Measurements from ENCODE around the gene NT5DC1.
"Not testable (repeated sequence)": the region's sequence is repeated elsewhere in the genome, so short reads cannot be mapped to it uniquely, and the experiment has no call there.

The NT5DC1 gene

DNA sequence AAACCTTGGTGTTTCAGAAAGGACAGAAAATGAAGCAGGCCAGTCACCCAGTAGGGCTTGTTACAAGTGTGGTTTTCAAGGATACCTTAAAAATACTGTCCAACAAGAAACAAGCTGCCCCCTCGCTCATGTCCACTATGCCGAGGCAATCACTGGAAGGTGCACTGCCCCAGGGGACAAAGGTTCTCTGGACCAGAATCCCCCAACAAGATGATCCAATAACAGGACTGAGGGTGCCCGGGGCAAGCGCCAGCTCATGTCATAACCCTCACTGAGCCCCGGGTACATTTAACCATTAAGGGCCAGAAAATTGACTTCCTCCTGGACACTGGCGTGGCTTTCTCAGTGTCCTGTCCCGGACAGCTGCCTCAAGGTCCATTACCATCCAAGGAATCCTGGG lies 6.6 kb upstream of the NT5DC1 start:
- no peak for DNase-seq

DNA sequence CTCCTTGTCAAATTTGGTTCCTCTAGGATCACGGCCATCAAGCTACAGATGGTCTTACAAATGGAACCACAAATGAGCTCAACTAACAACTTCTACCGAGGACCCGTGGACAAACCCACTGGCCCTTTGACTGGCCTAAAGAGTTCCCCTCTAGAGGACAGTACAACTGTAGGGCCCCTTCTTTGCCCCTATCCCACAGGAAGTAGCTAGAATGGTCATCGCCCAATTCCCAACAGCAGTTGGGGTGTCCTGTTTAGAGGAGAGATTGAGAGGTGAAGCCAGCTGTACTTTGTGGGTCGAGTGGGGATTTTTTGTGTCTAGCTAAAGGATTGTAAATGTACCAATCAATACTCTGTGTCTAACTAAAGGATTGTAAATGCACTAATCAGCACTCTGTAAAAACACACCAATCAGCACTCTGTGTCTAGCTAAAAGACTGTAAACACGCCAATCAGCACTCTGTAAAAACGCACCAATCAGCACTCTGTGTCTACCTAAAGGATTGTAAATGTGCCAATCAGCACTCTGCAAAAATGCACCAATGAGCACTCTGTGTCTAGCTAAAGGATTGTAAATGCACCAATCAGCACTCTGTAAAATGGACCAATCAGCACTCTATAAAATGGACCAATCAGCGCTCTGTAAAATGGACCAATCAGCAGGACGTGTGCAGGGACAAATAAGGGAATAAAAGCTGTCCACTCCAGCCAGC lies 4.4 kb upstream of the NT5DC1 start:
- DNase-seq, result not testable (repeated sequence)

DNA sequence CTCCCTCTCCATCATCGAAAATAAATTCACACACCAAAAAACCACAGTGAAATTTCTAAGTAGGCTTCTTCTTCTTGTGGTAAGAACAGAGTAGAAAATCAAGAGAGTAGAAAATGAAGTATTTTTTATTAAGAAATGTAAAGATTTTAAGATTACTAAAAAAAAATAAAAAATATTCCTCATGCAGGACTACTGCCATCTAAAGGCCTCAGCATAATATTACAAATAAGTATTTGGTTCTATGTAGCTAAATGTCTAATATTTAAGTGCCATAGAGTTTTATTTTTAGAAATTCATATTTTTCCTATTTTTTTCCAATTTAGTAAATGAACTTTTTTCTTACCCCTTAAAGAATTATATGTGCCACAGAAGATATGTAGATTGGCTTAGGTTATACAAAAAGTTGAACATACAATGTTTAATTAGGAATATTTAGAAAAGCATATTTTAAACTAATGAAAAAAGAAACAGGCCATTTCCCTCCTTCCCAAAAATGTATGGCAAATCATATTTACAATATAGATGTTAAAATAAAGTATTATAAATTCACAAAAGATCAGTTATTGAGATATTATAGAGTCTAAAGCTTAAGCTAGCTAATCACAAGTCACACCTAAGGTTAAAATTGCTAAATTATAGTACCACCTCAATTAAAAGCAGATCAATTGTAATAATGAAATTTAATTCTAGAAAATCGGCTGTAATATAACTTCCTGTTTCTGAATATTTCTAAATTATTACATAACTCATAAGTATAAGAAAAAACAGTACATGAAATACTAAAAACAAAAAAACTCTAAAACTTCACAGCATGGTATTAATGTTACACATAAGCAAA lies 3.5 kb upstream of the NT5DC1 start:
- no peak for DNase-seq

DNA sequence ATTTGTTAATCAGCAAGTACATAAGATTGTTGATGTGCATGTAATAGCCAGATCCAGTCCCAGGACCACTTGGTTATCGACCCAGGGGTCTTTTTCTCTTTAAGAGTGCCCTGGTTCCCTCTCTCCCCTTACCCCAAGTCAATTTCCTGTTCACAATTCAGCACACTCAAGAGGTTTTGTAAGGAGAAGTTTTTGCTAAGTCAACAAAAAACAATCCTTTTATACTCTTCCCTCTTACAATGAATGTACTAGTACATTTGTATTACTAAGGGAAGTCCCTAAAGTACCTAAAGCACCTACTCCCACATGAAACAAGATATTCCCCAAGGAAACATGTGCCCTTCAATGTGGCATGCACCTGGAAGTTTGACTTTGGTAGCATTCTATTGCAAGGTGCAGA lies 1.6 kb upstream of the NT5DC1 start:
- DNase-seq, result no peak

- no peak for DNase-seq
These were observed 657 bp downstream of the NT5DC1 start for GRCh38 chr6:116101302-116101718.

GRCh38 chr6:116101790-116102189 lies 1.1 kb downstream of the NT5DC1 start:
- no peak for DNase-seq

- DNase-seq, result no peak
These were observed 2.2 kb downstream of the NT5DC1 start for GRCh38 chr6:116102873-116103272.

- DNase-seq, result no peak
These were observed 4.0 kb downstream of the NT5DC1 start for GRCh38 chr6:116104636-116105035.

GRCh38 chr6:116105247-116105646 lies 4.6 kb downstream of the NT5DC1 start:
- DNase-seq, result no peak

GRCh38 chr6:116106146-116106545 lies 5.5 kb downstream of the NT5DC1 start:
- DNase-seq, result no peak

- DNase-seq, result no peak
These were observed 8.2 kb downstream of the NT5DC1 start for GRCh38 chr6:116108836-116109235.

DNA sequence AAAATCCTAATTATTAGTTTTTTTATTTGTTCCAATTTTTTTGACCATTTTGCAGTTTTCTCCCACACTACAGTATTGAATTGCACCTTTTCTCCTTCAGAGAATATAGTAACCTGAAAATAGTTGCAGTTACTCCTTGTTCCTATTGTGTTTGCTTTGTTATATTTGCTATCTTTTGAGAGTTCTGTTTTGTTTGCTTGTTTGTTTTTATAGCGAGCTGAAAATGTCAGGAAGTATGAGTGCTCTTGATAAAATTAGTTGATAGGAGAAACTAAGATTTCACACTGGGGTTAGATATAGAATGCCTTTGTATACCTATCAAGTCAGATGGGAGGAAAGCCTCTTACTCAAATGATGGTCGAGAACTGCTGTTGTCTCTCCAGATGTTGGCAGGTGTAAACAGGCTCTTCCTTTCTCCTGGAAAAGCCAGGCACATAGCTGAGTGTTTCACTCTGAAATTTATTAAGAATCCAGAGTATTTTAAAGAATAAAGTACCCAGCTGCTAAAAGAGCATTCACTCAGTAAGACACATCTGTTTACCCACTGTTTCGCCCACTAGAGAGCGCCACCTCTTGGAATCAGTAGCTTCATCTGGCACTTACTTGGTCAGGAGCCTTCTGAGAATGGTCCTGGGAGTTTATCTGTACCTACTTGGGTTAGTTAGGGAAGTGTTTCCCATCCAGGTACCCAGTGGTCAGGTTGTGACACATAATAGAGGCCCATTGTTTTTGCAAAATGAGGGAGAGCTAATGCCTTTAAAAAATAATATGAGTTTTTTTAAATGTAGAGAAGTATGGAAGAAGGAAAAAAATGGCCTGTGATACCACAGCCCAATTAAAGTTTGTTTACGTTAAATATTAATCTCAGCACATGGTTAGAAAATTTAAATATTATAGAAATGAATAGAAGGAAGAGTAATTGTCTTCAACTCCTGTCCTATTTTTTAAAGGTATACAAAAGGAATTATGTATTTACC lies 11.2 kb downstream of the NT5DC1 start:
- DNase-seq, result no peak

DNA sequence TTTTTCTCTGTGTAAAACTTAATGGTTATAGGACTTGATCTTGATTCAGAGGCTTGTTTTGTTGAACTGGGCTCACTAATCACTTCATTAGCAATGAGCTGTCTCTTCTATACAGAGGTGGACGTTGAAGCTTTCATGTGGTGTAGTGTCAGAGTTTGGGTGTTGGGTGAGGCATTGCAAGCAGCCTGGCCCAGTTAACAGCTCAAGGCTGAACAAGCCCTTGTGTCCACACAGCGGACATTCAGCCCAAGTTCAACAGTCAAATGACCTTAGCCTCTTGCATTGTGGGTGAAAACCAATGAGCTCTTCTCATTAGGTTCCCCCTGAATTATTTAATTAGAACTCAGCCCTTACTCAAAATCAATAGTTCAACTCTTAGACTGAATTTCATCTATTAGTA lies 12.7 kb downstream of the NT5DC1 start:
- DNase-seq, result no peak

- DNase-seq, result no peak
These were observed 15.1 kb downstream of the NT5DC1 start for GRCh38 chr6:116115781-116116180.

GRCh38 chr6:116118608-116119007 lies 18.0 kb downstream of the NT5DC1 start:
- no peak for DNase-seq

GRCh38 chr6:116120430-116120829 lies 19.8 kb downstream of the NT5DC1 start:
- no peak for DNase-seq

GRCh38 chr6:116126032-116126431 lies 25.4 kb downstream of the NT5DC1 start, which contains the start of gene COL10A1:
TSS of gene COL10A1 (minus strand) at chr6:116126132. CDS start at chr6:116125492, 640 bp downstream.
- DNase-seq, result no peak

- DNase-seq, result no peak
These were observed 27.3 kb downstream of the NT5DC1 start for GRCh38 chr6:116127771-116128493.

- no peak for DNase-seq
These were observed 32.8 kb downstream of the NT5DC1 start for GRCh38 chr6:116133453-116133852.

DNA sequence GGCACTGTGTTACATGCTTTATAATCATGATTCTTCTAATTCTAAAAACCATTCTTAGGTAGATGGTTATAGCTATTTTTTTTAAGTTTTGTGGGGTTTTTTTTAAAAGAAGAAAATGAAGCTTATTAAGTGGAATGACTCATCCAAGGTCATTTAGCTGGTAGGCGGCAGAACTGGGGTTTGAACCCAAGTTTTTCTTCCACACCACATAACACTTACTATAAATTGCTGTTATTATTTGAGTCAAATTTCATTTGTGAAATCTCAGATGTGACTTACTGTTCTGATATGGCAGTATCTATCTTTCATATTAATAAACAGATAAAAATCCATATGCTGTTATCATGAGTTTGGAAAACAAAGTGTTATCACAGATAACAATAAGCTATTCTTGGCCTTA lies 35.7 kb downstream of the NT5DC1 start:
- DNase-seq, result no peak

- no peak for DNase-seq
These were observed 36.3 kb downstream of the NT5DC1 start for GRCh38 chr6:116136933-116137340.

- no peak for DNase-seq
These were observed 39.3 kb downstream of the NT5DC1 start for GRCh38 chr6:116139917-116140316.
